OCI-LY1 (cell line): ENCODE measurements around the gene HSPA8.

Source experiments
- H2AFZ ChIP-seq: fragments of 200-600 bp; sonication (generic), shearing (Covaris generic); 2 replicates; pipeline ENCODE4 v1.6.0; 2014; ENCODE audit warnings: antibody characterized with exemption, mild to moderate bottlenecking, low read length
- H3F3A ChIP-seq: fragments of 200-600 bp; sonication (generic), shearing (Covaris generic); 2 replicates; pipeline ENCODE4 v1.6.0; 2014; ENCODE audit warnings: mild to moderate bottlenecking, antibody characterized with exemption, low read length, moderate library complexity; ENCODE audit not compliant: insufficient read depth
- H3K27ac ChIP-seq: fragments of 200-600 bp; sonication (generic); 2 replicates; pipeline ENCODE4 v1.5.1; 2014; ENCODE audit warnings: low read length, mixed run types, mild to moderate bottlenecking, low read depth; ENCODE audit not compliant: poor library complexity, severe bottlenecking
- H3K27me3 ChIP-seq: fragments of 200-600 bp; sonication (generic); 2 replicates; pipeline ENCODE4 v1.6.0; 2014; ENCODE audit warnings: antibody characterized with exemption, mild to moderate bottlenecking, low read length, moderate library complexity; ENCODE audit not compliant: insufficient read depth
- H3K36me3 ChIP-seq: fragments of 200-600 bp; sonication (generic); 2 replicates; pipeline ENCODE4 v1.6.1; 2014; ENCODE audit warnings: mild to moderate bottlenecking, antibody characterized with exemption, low read length, moderate library complexity, mixed read lengths; ENCODE audit not compliant: insufficient read depth
- H3K4me1 ChIP-seq: fragments of 200-600 bp; sonication (generic); 2 replicates; pipeline ENCODE4 v1.5.1; 2014; ENCODE audit warnings: mild to moderate bottlenecking, low read length, moderate library complexity; ENCODE audit not compliant: insufficient read depth, severe bottlenecking
- H3K4me2 ChIP-seq: fragments of 200-600 bp; sonication (generic), shearing (Covaris generic); 2 replicates; pipeline ENCODE4 v1.6.1; 2014; ENCODE audit warnings: low read length
- H3K4me3 ChIP-seq: fragments of 200-600 bp; sonication (generic); 2 replicates; pipeline ENCODE4 v1.5.1; 2014; ENCODE audit warnings: low read length, low read depth, mild to moderate bottlenecking, mixed read lengths; ENCODE audit not compliant: poor library complexity, severe bottlenecking
- H3K79me2 ChIP-seq: fragments of 200-600 bp; shearing (Covaris generic); 2 replicates; pipeline ENCODE4 v1.6.1; 2016; ENCODE audit warnings: mixed run types, low read length, mixed read lengths; ENCODE audit not compliant: insufficient read depth
- H3K9ac ChIP-seq: fragments of 200-600 bp; sonication (generic), shearing (Covaris generic); 2 replicates; pipeline ENCODE4 v1.6.1; 2014; ENCODE audit warnings: mild to moderate bottlenecking, low read length, mixed read lengths
- H3K9me2 ChIP-seq: fragments of 200-600 bp; sonication (generic), shearing (Covaris generic); 2 replicates; pipeline ENCODE4 v1.6.1; 2014; ENCODE audit warnings: low read depth, mild to moderate bottlenecking, low read length, mixed read lengths
- H3K9me3 ChIP-seq: fragments of 200-600 bp; shearing (Covaris generic); 2 replicates; pipeline ENCODE4 v1.6.1; 2014; ENCODE audit warnings: low read length, mixed read lengths
- H4K20me1 ChIP-seq: fragments of 200-600 bp; sonication (generic), shearing (Covaris generic); 2 replicates; pipeline ENCODE4 v1.6.0; 2016; ENCODE audit warnings: mild to moderate bottlenecking, low read length; ENCODE audit not compliant: insufficient read depth
- EZH2 ChIP-seq: fragments of 200-600 bp; sonication (generic), shearing (Covaris generic); IDR thresholded peaks from 2 replicates; pipeline ENCODE4 v1.8.0; 2017; ENCODE audit warnings: borderline replicate concordance, mixed run types, mild to moderate bottlenecking, antibody characterized with exemption, low read length, moderate library complexity, mixed read lengths
- TF ChIP-seq, protein P1 (sequence below): fragments of 200-600 bp; sonication (generic), shearing (Covaris generic); IDR thresholded peaks from 2 replicates; pipeline ENCODE4 v1.5.1; 2017; ENCODE audit warnings: mild to moderate bottlenecking, antibody characterized with exemption, low read length, moderate library complexity, mixed read lengths

Gene HSPA8

DNA sequence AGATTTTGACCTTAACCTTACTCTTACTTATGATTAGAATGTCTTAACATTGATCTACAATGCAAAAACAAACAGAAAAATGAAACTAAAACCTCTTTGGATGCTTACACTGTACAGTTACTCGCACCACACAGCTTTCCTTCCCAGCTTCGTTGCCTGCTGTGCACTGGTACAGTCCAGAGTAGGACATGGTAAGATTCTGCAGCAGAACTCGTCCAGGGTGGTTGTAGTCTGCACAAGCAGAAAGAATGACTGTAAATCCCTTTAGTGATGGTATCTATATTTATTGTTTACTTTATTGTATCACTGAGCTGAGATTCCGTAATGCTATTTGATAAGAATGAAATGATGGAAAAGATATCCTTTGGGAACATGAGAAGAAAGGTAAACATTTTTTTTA lies 21.0 kb upstream of the HSPA8 start:
- no peaks in the 10 kb centered on the region for H3F3A ChIP-seq
- H3K4me3 ChIP-seq = no peak overlapping the region
- no peak overlapping the region for H3K4me2 ChIP-seq
- H3K27ac ChIP-seq = no peak overlapping the region
- no peaks in the 10 kb centered on the region for H3K79me2 ChIP-seq
- TF ChIP-seq, protein P1, sequence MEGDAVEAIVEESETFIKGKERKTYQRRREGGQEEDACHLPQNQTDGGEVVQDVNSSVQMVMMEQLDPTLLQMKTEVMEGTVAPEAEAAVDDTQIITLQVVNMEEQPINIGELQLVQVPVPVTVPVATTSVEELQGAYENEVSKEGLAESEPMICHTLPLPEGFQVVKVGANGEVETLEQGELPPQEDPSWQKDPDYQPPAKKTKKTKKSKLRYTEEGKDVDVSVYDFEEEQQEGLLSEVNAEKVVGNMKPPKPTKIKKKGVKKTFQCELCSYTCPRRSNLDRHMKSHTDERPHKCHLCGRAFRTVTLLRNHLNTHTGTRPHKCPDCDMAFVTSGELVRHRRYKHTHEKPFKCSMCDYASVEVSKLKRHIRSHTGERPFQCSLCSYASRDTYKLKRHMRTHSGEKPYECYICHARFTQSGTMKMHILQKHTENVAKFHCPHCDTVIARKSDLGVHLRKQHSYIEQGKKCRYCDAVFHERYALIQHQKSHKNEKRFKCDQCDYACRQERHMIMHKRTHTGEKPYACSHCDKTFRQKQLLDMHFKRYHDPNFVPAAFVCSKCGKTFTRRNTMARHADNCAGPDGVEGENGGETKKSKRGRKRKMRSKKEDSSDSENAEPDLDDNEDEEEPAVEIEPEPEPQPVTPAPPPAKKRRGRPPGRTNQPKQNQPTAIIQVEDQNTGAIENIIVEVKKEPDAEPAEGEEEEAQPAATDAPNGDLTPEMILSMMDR = no peak
- no peak for TF ChIP-seq EZH2
- H2AFZ ChIP-seq = no peak overlapping the region
- no peaks in the 10 kb centered on the region for H3K4me1 ChIP-seq
- H4K20me1 ChIP-seq = no peaks in the 10 kb centered on the region
- no peaks in the 10 kb centered on the region; the same call in 1 of the 2 replicates for H3K36me3 ChIP-seq
- H3K9me2 ChIP-seq = no peaks in the 10 kb centered on the region
- H3K9ac ChIP-seq = no peak overlapping the region
- no peaks in the 10 kb centered on the region for H3K27me3 ChIP-seq
- H3K9me3 ChIP-seq = no peaks in the 10 kb centered on the region

DNA sequence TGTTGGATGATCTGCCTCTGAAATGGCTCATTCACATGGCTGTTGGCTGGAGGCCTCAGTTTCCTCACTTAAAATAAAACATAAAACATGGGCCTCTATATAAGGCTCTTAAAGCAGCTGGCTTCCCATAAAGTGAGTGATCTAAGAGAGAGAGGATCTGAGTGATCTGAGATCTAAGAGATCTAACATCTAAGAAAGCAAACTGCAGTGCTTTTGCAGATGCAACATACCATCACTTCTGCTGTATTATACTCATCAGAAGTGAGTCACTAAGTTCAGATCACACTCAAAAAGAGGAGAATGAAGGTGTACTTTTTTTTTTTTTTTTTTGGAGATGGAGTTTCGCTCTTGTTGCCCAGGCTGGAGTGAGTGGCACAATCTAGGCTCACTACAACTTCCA lies 18.1 kb upstream of the HSPA8 start:
- Histone ChIP-seq H3K9ac (no peak overlapping the region), H3K9me3 (no peaks in the 10 kb centered on the region), H3K27ac (no peak overlapping the region), H3K4me1 (no peaks in the 10 kb centered on the region), H2AFZ (no peak overlapping the region), H3F3A (no peaks in the 10 kb centered on the region), H3K36me3 (no peaks in the 10 kb centered on the region; the same call in 1 of the 2 replicates), H3K4me2 (no peak overlapping the region), H4K20me1 (no peaks in the 10 kb centered on the region), H3K79me2 (no peaks in the 10 kb centered on the region), H3K27me3 (no peaks in the 10 kb centered on the region), H3K4me3 (no peak overlapping the region), H3K9me2 (no peaks in the 10 kb centered on the region)
- no peak for TF ChIP-seq EZH2
- TF ChIP-seq, protein P1 = no peak

GRCh38 chr11:123076484-123076883 lies 14.5 kb upstream of the HSPA8 start:
- TF ChIP-seq EZH2 = no peak
- TF ChIP-seq, protein P1 = no peak
- Histone ChIP-seq H3K4me2 (no peak overlapping the region), H2AFZ (no peak overlapping the region), H3K9me3 (no peaks in the 10 kb centered on the region), H3K36me3 (no peaks in the 10 kb centered on the region), H3K4me1 (no peaks in the 10 kb centered on the region), H3K9ac (no peak overlapping the region), H3K27me3 (no peaks in the 10 kb centered on the region), H3K4me3 (no peak overlapping the region), H3K27ac (no peak overlapping the region), H4K20me1 (no peaks in the 10 kb centered on the region), H3K9me2 (no peaks in the 10 kb centered on the region), H3F3A (no peaks in the 10 kb centered on the region), H3K79me2 (no peaks in the 10 kb centered on the region)
